BLaER1 (cell line): Measurements from ENCODE around the gene PRKN.

Source experiments
- H3K27ac ChIP-seq: shearing (Covaris generic); formaldehyde crosslinking; 2 replicates; pipeline ENCODE4 v1.8.1; 2022
- H3K27me3 ChIP-seq: shearing (Covaris generic); formaldehyde crosslinking; 2 replicates; pipeline ENCODE4 v1.8.1; 2022
- H3K36me3 ChIP-seq: shearing (Covaris generic); formaldehyde crosslinking; 2 replicates; pipeline ENCODE4 v1.8.1; 2022
- H3K4me1 ChIP-seq: shearing (Covaris generic); formaldehyde crosslinking; 2 replicates; pipeline ENCODE4 v1.8.1; 2022
- H3K4me2 ChIP-seq: shearing (Covaris generic); formaldehyde crosslinking; 2 replicates; pipeline ENCODE4 v1.8.1; 2022
- H3K4me3 ChIP-seq: shearing (Covaris generic); formaldehyde crosslinking; 2 replicates; pipeline ENCODE4 v1.8.1; 2022
- H3K9ac ChIP-seq: shearing (Covaris generic); formaldehyde crosslinking; 2 replicates; pipeline ENCODE4 v1.8.1; 2022
- H3K9me3 ChIP-seq: shearing (Covaris generic); formaldehyde crosslinking; 2 replicates; pipeline ENCODE4 v1.8.1; 2022
- H4K20me1 ChIP-seq: shearing (Covaris generic); formaldehyde crosslinking; 2 replicates; pipeline ENCODE4 v1.8.1; 2022
- Cebpa-rat ChIP-seq: shearing (Covaris generic); IDR thresholded peaks from 2 replicates; pipeline ENCODE4 v1.8.1; 2022

Gene PRKN

GRCh38 chr6:161374971-161375873 is 1352.3 kb downstream of the PRKN start:
- no peaks in the 10 kb centered on the region for H4K20me1 ChIP-seq
- H3K36me3 ChIP-seq, result no peaks in the 10 kb centered on the region
- H3K4me1 ChIP-seq, result peaks cover 4% of the 10 kb centered on the region; the same call in 1 of the 2 replicates
- H3K4me3 ChIP-seq, result no peak overlapping the region
- H3K9ac ChIP-seq, result no peak overlapping the region
- TF ChIP-seq Cebpa-rat, result no peak
- no peak overlapping the region for H3K4me2 ChIP-seq
- H3K27ac ChIP-seq, result no peak overlapping the region
- no peaks in the 10 kb centered on the region for H3K27me3 ChIP-seq
- no peaks in the 10 kb centered on the region for H3K9me3 ChIP-seq

- H3K4me1 ChIP-seq, result peaks cover 4% of the 10 kb centered on the region; the same call in 1 of the 2 replicates
- no peaks in the 10 kb centered on the region for H3K27me3 ChIP-seq
- no peak overlapping the region for H3K4me3 ChIP-seq
- no peak for TF ChIP-seq Cebpa-rat
- H3K27ac ChIP-seq, result no peak overlapping the region
- H3K9ac ChIP-seq, result no peak overlapping the region
- H3K4me2 ChIP-seq, result no peak overlapping the region
- H4K20me1 ChIP-seq, result no peaks in the 10 kb centered on the region
- H3K9me3 ChIP-seq, result no peaks in the 10 kb centered on the region
- H3K36me3 ChIP-seq, result no peaks in the 10 kb centered on the region
Observed at GRCh38 chr6:161373905-161374451, 1353.6 kb downstream of the PRKN start.

- no peak overlapping the region for H3K9ac ChIP-seq
- H3K36me3 ChIP-seq, result no peaks in the 10 kb centered on the region
- H4K20me1 ChIP-seq, result no peaks in the 10 kb centered on the region
- H3K9me3 ChIP-seq, result no peaks in the 10 kb centered on the region
- no peak overlapping the region for H3K27ac ChIP-seq
- no peak overlapping the region for H3K4me2 ChIP-seq
- no peak overlapping the region for H3K4me3 ChIP-seq
- H3K27me3 ChIP-seq, result no peaks in the 10 kb centered on the region
- peaks cover 4% of the 10 kb centered on the region; the same call in 1 of the 2 replicates for H3K4me1 ChIP-seq
- TF ChIP-seq Cebpa-rat, result no peak
Observed at GRCh38 chr6:161372422-161372793, 1355.2 kb downstream of the PRKN start.

GRCh38 chr6:161370880-161371279 is 1356.7 kb downstream of the PRKN start:
- Histone ChIP-seq H3K4me3 (no peak overlapping the region), H3K36me3 (no peaks in the 10 kb centered on the region), H3K4me2 (no peak overlapping the region), H3K27ac (no peak overlapping the region), H3K9me3 (no peaks in the 10 kb centered on the region), H3K4me1 (peaks cover 4% of the 10 kb centered on the region; the same call in 1 of the 2 replicates), H3K27me3 (no peaks in the 10 kb centered on the region), H3K9ac (no peak overlapping the region), H4K20me1 (no peaks in the 10 kb centered on the region)
- no peak for TF ChIP-seq Cebpa-rat

GRCh38 chr6:161369339-161369738 is 1358.2 kb downstream of the PRKN start:
- TF ChIP-seq Cebpa-rat, result no peak
- Histone ChIP-seq H3K9ac (no peak overlapping the region), H4K20me1 (no peaks in the 10 kb centered on the region), H3K27ac (no peak overlapping the region), H3K4me1 (peaks cover 4% of the 10 kb centered on the region; the same call in 1 of the 2 replicates), H3K27me3 (no peaks in the 10 kb centered on the region), H3K4me3 (no peak overlapping the region), H3K4me2 (no peak overlapping the region), H3K36me3 (no peaks in the 10 kb centered on the region), H3K9me3 (peaks cover 4% of the 10 kb centered on the region; the same call in 1 of the 2 replicates)

GRCh38 chr6:161368514-161368913 is 1359.1 kb downstream of the PRKN start:
- no peaks in the 10 kb centered on the region for H3K27me3 ChIP-seq
- H3K4me3 ChIP-seq, result no peak overlapping the region
- no peak overlapping the region for H3K27ac ChIP-seq
- peaks cover 4% of the 10 kb centered on the region; the same call in 1 of the 2 replicates for H3K4me1 ChIP-seq
- no peaks in the 10 kb centered on the region for H3K36me3 ChIP-seq
- H3K9me3 ChIP-seq, result peaks cover 12% of the 10 kb centered on the region
- TF ChIP-seq Cebpa-rat, result no peak
- H3K4me2 ChIP-seq, result no peak overlapping the region
- H4K20me1 ChIP-seq, result no peaks in the 10 kb centered on the region
- no peak overlapping the region for H3K9ac ChIP-seq

- Histone ChIP-seq H4K20me1 (no peaks in the 10 kb centered on the region), H3K27ac (no peak overlapping the region), H3K4me3 (no peak overlapping the region), H3K9ac (no peak overlapping the region), H3K4me1 (peaks cover 4% of the 10 kb centered on the region; the same call in 1 of the 2 replicates), H3K9me3 (peaks cover 23% of the 10 kb centered on the region), H3K36me3 (no peaks in the 10 kb centered on the region), H3K27me3 (no peaks in the 10 kb centered on the region), H3K4me2 (no peak overlapping the region)
- TF ChIP-seq Cebpa-rat, result no peak
Observed at GRCh38 chr6:161367472-161367871, 1360.1 kb downstream of the PRKN start.

- no peak for TF ChIP-seq Cebpa-rat
- H4K20me1 ChIP-seq, result no peaks in the 10 kb centered on the region
- no peak overlapping the region for H3K27ac ChIP-seq
- no peak overlapping the region for H3K4me2 ChIP-seq
- H3K4me1 ChIP-seq, result 0 out of 2 replicates have a peak, but pooled peaks cover under 1% of the 10 kb centered on the region
- H3K27me3 ChIP-seq, result no peaks in the 10 kb centered on the region
- no peaks in the 10 kb centered on the region for H3K36me3 ChIP-seq
- no peak overlapping the region for H3K9ac ChIP-seq
- H3K4me3 ChIP-seq, result no peak overlapping the region
- peaks cover 33% of the 10 kb centered on the region for H3K9me3 ChIP-seq
Observed at GRCh38 chr6:161366301-161366923, 1361.2 kb downstream of the PRKN start.

GRCh38 chr6:161365633-161366032 is 1361.9 kb downstream of the PRKN start:
- Histone ChIP-seq H3K4me1 (no peaks in the 10 kb centered on the region), H3K36me3 (no peaks in the 10 kb centered on the region), H3K9ac (no peak overlapping the region), H3K4me3 (no peak overlapping the region), H3K27me3 (no peaks in the 10 kb centered on the region), H3K27ac (no peak overlapping the region), H3K9me3 (peaks cover 35% of the 10 kb centered on the region), H4K20me1 (no peaks in the 10 kb centered on the region), H3K4me2 (no peak overlapping the region)
- TF ChIP-seq Cebpa-rat, result no peak

- Histone ChIP-seq H3K4me1 (peaks cover 13% of the 10 kb centered on the region), H3K36me3 (no peaks in the 10 kb centered on the region), H3K4me3 (no peak overlapping the region), H3K9ac (no peak overlapping the region), H4K20me1 (no peaks in the 10 kb centered on the region), H3K27me3 (no peaks in the 10 kb centered on the region), H3K4me2 (no peak overlapping the region), H3K27ac (no peak overlapping the region), H3K9me3 (peaks cover 35% of the 10 kb centered on the region)
- TF ChIP-seq Cebpa-rat, result no peak
Observed at GRCh38 chr6:161363286-161363685, 1364.3 kb downstream of the PRKN start.
